Neuronal stem cell (in vitro differentiated cells): ENCODE results near the gene CHST11.

Experiments
- DNase-seq: peaks from one replicate; pipeline ENCODE4 v3.0.0-alpha.2; 2013; ENCODE audit warnings: low spot score
- H2AFZ ChIP-seq: one replicate; pipeline ENCODE4 v1.6.1; 2013; ENCODE audit warnings: mild to moderate bottlenecking, low read length, inconsistent platforms
- H2AK5ac ChIP-seq: 2 replicates; pipeline ENCODE4 v1.6.1; 2013; ENCODE audit warnings: low read depth, mild to moderate bottlenecking, inconsistent platforms, low read length, moderate library complexity, mixed read lengths
- H2BK120ac ChIP-seq: 2 replicates; pipeline ENCODE4 v1.6.1; 2013; ENCODE audit warnings: low read depth, mild to moderate bottlenecking, inconsistent platforms, low read length, moderate library complexity, mixed read lengths
- H2BK12ac ChIP-seq: one replicate; pipeline ENCODE4 v1.6.1; 2013; ENCODE audit warnings: low read length, inconsistent platforms
- H2BK15ac ChIP-seq: 2 replicates; pipeline ENCODE4 v1.6.1; 2013; ENCODE audit warnings: mild to moderate bottlenecking, low read length, inconsistent platforms, mixed read lengths
- H2BK5ac ChIP-seq: one replicate; pipeline ENCODE4 v1.6.1; 2013; ENCODE audit warnings: inconsistent platforms, mild to moderate bottlenecking, low read length, moderate library complexity
- H3K14ac ChIP-seq: one replicate; pipeline ENCODE4 v1.6.1; 2013; ENCODE audit warnings: low read length, inconsistent platforms
- H3K18ac ChIP-seq: 2 replicates; pipeline ENCODE4 v1.6.1; 2013; ENCODE audit warnings: low read length, inconsistent platforms
- H3K23ac ChIP-seq: 2 replicates; pipeline ENCODE4 v1.6.1; 2013; ENCODE audit warnings: low read depth, mild to moderate bottlenecking, mixed read lengths, low read length, inconsistent platforms; ENCODE audit not compliant: poor library complexity
- H3K27ac ChIP-seq: replicated peaks from 3 replicates; pipeline ENCODE4 v1.5.1; 2013; ENCODE audit warnings: low read length, inconsistent platforms
- H3K27me3 ChIP-seq, 3 experiments: 2 replicates each; pipeline ENCODE4 v1.6.1; 2013; ENCODE audit warnings: low read length in 3 of 3, mild to moderate bottlenecking in 2 of 3, inconsistent platforms in 1 of 3, low read depth in 1 of 3, mixed read lengths in 1 of 3, moderate library complexity in 1 of 3; ENCODE audit not compliant: control insufficient read depth in 3 of 3, insufficient read depth in 3 of 3
- H3K36me3 ChIP-seq, 2 donors: replicated peaks in 1 of 2; 2 replicates each; pipeline ENCODE4 v1.6.1; 2013; ENCODE audit warnings: low read length in 2 of 2; ENCODE audit not compliant: control insufficient read depth in 2 of 2, insufficient read depth in 2 of 2
- H3K4ac ChIP-seq: 2 replicates; pipeline ENCODE4 v1.6.1; 2013; ENCODE audit warnings: inconsistent platforms, mild to moderate bottlenecking, low read length, moderate library complexity
- H3K4me1 ChIP-seq, 2 donors: 1 replicate in 1 of 2; 2 replicates in 1 of 2; pipeline ENCODE4 v1.6.1; 2013; ENCODE audit warnings: low read length in 2 of 2, low read depth in 1 of 2; ENCODE audit not compliant: control insufficient read depth in 2 of 2, insufficient read depth in 1 of 2
- H3K4me2 ChIP-seq: one replicate; pipeline ENCODE4 v1.6.1; 2013; ENCODE audit warnings: mild to moderate bottlenecking, low read length, inconsistent platforms; ENCODE audit not compliant: insufficient read depth, poor library complexity, severe bottlenecking
- H3K4me3 ChIP-seq, 2 donors: 2 replicates each; pipeline ENCODE4 v1.5.1; 2013; ENCODE audit warnings: low read length in 2 of 2, mild to moderate bottlenecking in 2 of 2, inconsistent platforms in 1 of 2, moderate library complexity in 1 of 2
- H3K79me1 ChIP-seq: one replicate; pipeline ENCODE4 v1.6.1; 2013; ENCODE audit warnings: low read depth, mild to moderate bottlenecking, inconsistent platforms, low read length, moderate library complexity
- H3K9ac ChIP-seq: one replicate; pipeline ENCODE4 v1.6.1; 2013; ENCODE audit warnings: mild to moderate bottlenecking, low read depth, low read length, inconsistent platforms; ENCODE audit not compliant: poor library complexity
- H3K9me3 ChIP-seq, 2 donors: replicated peaks in 1 of 2; 2 replicates each; pipeline versions ENCODE3 to v1.6.1; 2013; ENCODE audit warnings: low read length in 2 of 2, mild to moderate bottlenecking in 2 of 2, inconsistent platforms in 1 of 2, low read depth in 1 of 2, mixed read lengths in 1 of 2, moderate library complexity in 1 of 2; ENCODE audit not compliant: control insufficient read depth in 2 of 2, insufficient read depth in 1 of 2
- H4K8ac ChIP-seq: one replicate; pipeline ENCODE4 v1.6.1; 2013; ENCODE audit warnings: low read depth, mild to moderate bottlenecking, inconsistent platforms, low read length, moderate library complexity
- H4K91ac ChIP-seq: one replicate; pipeline ENCODE4 v1.6.1; 2013; ENCODE audit warnings: low read length, low read depth, mild to moderate bottlenecking, inconsistent platforms; ENCODE audit not compliant: poor library complexity
- WGBS, 2 donors: extraction: QIAGEN DNeasy Blood & Tissue Kit; methylation state at CpG; one replicate each; pipeline ENCODE4 v1.1.7; 2013; ENCODE audit warnings: missing lambda C conversion rate in 2 of 2, mixed read lengths in 1 of 2; ENCODE audit not compliant: insufficient read length in 2 of 2, insufficient replicate concordance in 1 of 2; ENCODE audit errors: extremely low coverage in 2 of 2; 5-methylcytosine and 5-hydroxymethylcytosine counted together

CHST11 gene

GRCh38 chr12:104423273-104423672 is 33.5 kb upstream of the CHST11 start:
- H2BK15ac ChIP-seq: no peak overlapping the region
- H3K4ac ChIP-seq: no peak overlapping the region
- no peak overlapping the region for H3K27ac ChIP-seq
- no peaks in the 10 kb centered on the region for H3K9me3 ChIP-seq
- H2AK5ac ChIP-seq: no peak overlapping the region
- H3K9ac ChIP-seq: no peak overlapping the region
- H3K36me3 ChIP-seq: no peaks in the 10 kb centered on the region
- no peaks in the 10 kb centered on the region for H3K79me1 ChIP-seq
- H4K8ac ChIP-seq: no peak overlapping the region
- no peak for DNase-seq
- no peak overlapping the region for H3K18ac ChIP-seq
- no CpG with 5 or more reads among the region's 3 CpGs for WGBS, 2 donors
- no peak overlapping the region for H2AFZ ChIP-seq
- H3K4me1 ChIP-seq: no peaks in the 10 kb centered on the region
- H2BK120ac ChIP-seq: no peak overlapping the region
- H2BK12ac ChIP-seq: no peak overlapping the region
- H3K23ac ChIP-seq: no peak overlapping the region
- peaks cover 0 to 17% (median 0%) of the 10 kb centered on the region in 3 experiments for H3K27me3 ChIP-seq
- no peak overlapping the region for H3K4me2 ChIP-seq
- H3K4me3 ChIP-seq: no peak overlapping the region
- H4K91ac ChIP-seq: no peak overlapping the region
- H3K14ac ChIP-seq: no peak overlapping the region
- H2BK5ac ChIP-seq: no peak overlapping the region

- H3K4ac ChIP-seq: no peak overlapping the region
- H3K18ac ChIP-seq: no peak overlapping the region
- H2AK5ac ChIP-seq: no peak overlapping the region
- H3K9ac ChIP-seq: no peak overlapping the region
- no peak for DNase-seq
- H4K91ac ChIP-seq: no peak overlapping the region
- no CpG with 5 or more reads among the region's 5 CpGs for WGBS, 2 donors
- H3K27me3 ChIP-seq: peaks cover 0 to 17% (median 0%) of the 10 kb centered on the region in 3 experiments
- H3K14ac ChIP-seq: no peak overlapping the region
- no peak overlapping the region for H2BK120ac ChIP-seq
- H3K27ac ChIP-seq: no peak overlapping the region
- H3K4me1 ChIP-seq: no peaks in the 10 kb centered on the region
- H2BK5ac ChIP-seq: no peak overlapping the region
- H3K4me2 ChIP-seq: no peak overlapping the region
- H3K9me3 ChIP-seq: peaks cover 0 to 1% of the 10 kb centered on the region in 2 donors
- H2BK12ac ChIP-seq: no peak overlapping the region
- no peak overlapping the region for H2BK15ac ChIP-seq
- no peak overlapping the region for H3K23ac ChIP-seq
- no peak overlapping the region for H4K8ac ChIP-seq
- H3K36me3 ChIP-seq: no peaks in the 10 kb centered on the region
- H3K4me3 ChIP-seq: no peak overlapping the region
- H2AFZ ChIP-seq: no peak overlapping the region
- H3K79me1 ChIP-seq: no peaks in the 10 kb centered on the region
Measured at GRCh38 chr12:104423809-104424208, 32.9 kb upstream of the CHST11 start.

- Histone ChIP-seq H2AK5ac (no peak overlapping the region), H3K27ac (no peak overlapping the region), H3K27me3 (peaks cover 0 to 17% (median 0%) of the 10 kb centered on the region in 3 experiments), H3K14ac (no peak overlapping the region), H2BK12ac (no peak overlapping the region), H2BK120ac (no peak overlapping the region), H3K9me3 (peaks cover 0 to 2% of the 10 kb centered on the region in 2 donors), H3K36me3 (no peaks in the 10 kb centered on the region), H3K4ac (no peak overlapping the region), H3K9ac (no peak overlapping the region), H3K4me2 (no peak overlapping the region), H2AFZ (no peak overlapping the region), H3K79me1 (no peaks in the 10 kb centered on the region), H3K4me3 (no peak overlapping the region), H2BK15ac (no peak overlapping the region), H3K4me1 (no peaks in the 10 kb centered on the region), H3K18ac (no peak overlapping the region), H4K91ac (no peak overlapping the region), H4K8ac (no peak overlapping the region), H3K23ac (no peak overlapping the region), H2BK5ac (no peak overlapping the region)
- no CpG with 5 or more reads among the region's 1 CpG for WGBS, 2 donors
- no peak for DNase-seq
Measured at GRCh38 chr12:104424955-104425354, 31.8 kb upstream of the CHST11 start.

- Histone ChIP-seq H3K4me2 (no peak overlapping the region), H3K4ac (no peak overlapping the region), H2BK15ac (no peak overlapping the region), H2AK5ac (no peak overlapping the region), H3K27ac (no peak overlapping the region), H3K4me1 (no peaks in the 10 kb centered on the region), H2AFZ (no peak overlapping the region), H3K4me3 (no peak overlapping the region), H3K9me3 (peaks cover 0 to 2% of the 10 kb centered on the region in 2 donors), H3K9ac (no peak overlapping the region), H3K23ac (peak overlapping the region; percentile 9), H4K91ac (no peak overlapping the region), H3K36me3 (no peaks in the 10 kb centered on the region), H2BK12ac (no peak overlapping the region), H3K14ac (no peak overlapping the region), H3K27me3 (peaks cover 0 to 17% (median 0%) of the 10 kb centered on the region in 3 experiments), H2BK120ac (no peak overlapping the region), H3K18ac (peak overlapping the region; percentile 9), H4K8ac (no peak overlapping the region), H2BK5ac (no peak overlapping the region), H3K79me1 (no peaks in the 10 kb centered on the region)
- DNase-seq: no peak
- no CpG with 5 or more reads among the region's 4 CpGs for WGBS, 2 donors
Measured at GRCh38 chr12:104425614-104426013, 31.1 kb upstream of the CHST11 start.
